ENCODE data around the gene ADCYAP1R1.

DNA sequence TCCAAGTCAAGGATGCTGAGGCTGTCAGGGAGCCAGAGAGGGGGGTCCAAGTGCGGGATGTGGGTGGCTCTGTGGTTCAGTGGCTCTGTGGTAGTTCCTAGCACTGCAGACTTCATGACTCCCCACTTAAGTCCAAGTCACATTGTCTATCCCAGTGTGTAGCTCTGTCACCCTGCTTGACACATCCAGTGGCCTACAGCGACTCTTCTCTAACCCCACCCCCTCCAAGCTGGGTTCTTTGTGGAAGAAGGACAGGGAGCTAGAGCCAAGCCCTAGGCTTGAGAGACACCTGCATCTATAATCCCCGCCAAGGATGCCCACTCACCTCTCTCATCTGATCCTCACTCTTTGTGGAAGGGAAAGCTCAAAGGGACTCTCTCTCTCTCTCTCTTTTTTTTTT lies 57.6 kb downstream of the ADCYAP1R1 start:
- no peak for TF ChIP-seq SP1 (IDR thresholded peaks at IDR 0.05)
- TF ChIP-seq FOXM1 (IDR thresholded peaks at IDR 0.05; ENCODE audit: borderline replicate concordance), result no peak
- TF ChIP-seq LEF1 (IDR thresholded peaks at IDR 0.05; ENCODE audit: borderline replicate concordance), result no peak
- TF ChIP-seq ARNT (IDR thresholded peaks at IDR 0.05), result no peak
- no peak for TF ChIP-seq ELF4 (IDR thresholded peaks at IDR 0.05)
- TF ChIP-seq SUZ12 (IDR thresholded peaks at IDR 0.05), result no peak
- TF ChIP-seq TARDBP (IDR thresholded peaks at IDR 0.05), result no peak
- TF ChIP-seq HDGF (IDR thresholded peaks at IDR 0.05; ENCODE audit: borderline replicate concordance), result no peak
- no peak for TF ChIP-seq FOXA1 (IDR thresholded peaks at IDR 0.05)
